OCI-LY3 (cell line): ENCODE measurements around the gene CD200R1.

Experiments
- CTCF ChIP-seq: fragments of 200-600, 300-600 bp; sonication (generic); IDR thresholded peaks from 2 replicates; pipeline ENCODE4 v1.5.1; 2014; ENCODE audit warnings: antibody characterized with exemption, low read length, low read depth
- EZH2phosphoT487 ChIP-seq: fragments of 200-600 bp; shearing (Covaris generic); IDR thresholded peaks from 2 replicates; pipeline ENCODE4 v1.6.1; 2018; ENCODE audit warnings: antibody characterized with exemption, mixed run types, low read depth

GRCh38 chr3:113002679-113003078, 27.8 kb upstream of the CD200R1 start:
- no peak for TF ChIP-seq CTCF
- no peak for TF ChIP-seq EZH2phosphoT487
